GM23248 (cell line): ENCODE measurements around the gene ZFP36. TPM values are rescaled to one million over a fixed set of nuclear protein-coding genes. Genes with fewer than 3 reads are reported as not detected.

Experiments used
- DNase-seq: peaks from one replicate; pipeline ENCODE4 v3.0.0-alpha.2; 2015
- H2AFZ ChIP-seq: fragments of 200-600 bp; sonication (generic); 2 replicates; pipeline ENCODE4 v1.6.1; 2016; ENCODE audit warnings: antibody characterized with exemption
- H3F3A ChIP-seq: fragments of 200-600 bp; sonication (generic); 2 replicates; pipeline ENCODE4 v1.6.1; 2016; ENCODE audit warnings: mild to moderate bottlenecking, antibody characterized with exemption, mixed run types; ENCODE audit not compliant: insufficient read depth
- H3K27ac ChIP-seq: fragments of 200-600 bp; sonication (generic); 2 replicates; pipeline ENCODE4 v1.5.1; 2016; ENCODE audit warnings: mild to moderate bottlenecking
- H3K27me3 ChIP-seq: fragments of 200-600 bp; sonication (generic); replicated peaks from 2 replicates; pipeline ENCODE4 v1.6.1; 2016; ENCODE audit warnings: mild to moderate bottlenecking; ENCODE audit not compliant: insufficient read depth
- H3K36me3 ChIP-seq: fragments of 200-600 bp; sonication (generic); 2 replicates; pipeline ENCODE4 v1.6.1; 2016; ENCODE audit warnings: low read depth, mild to moderate bottlenecking
- H3K4me1 ChIP-seq: fragments of 200-600 bp; sonication (generic); 2 replicates; pipeline ENCODE4 v1.6.1; 2016; ENCODE audit warnings: mild to moderate bottlenecking; ENCODE audit not compliant: insufficient read depth
- H3K4me2 ChIP-seq: fragments of 200-600 bp; sonication (generic); one replicate; pipeline ENCODE4 v1.6.1; 2016; ENCODE audit warnings: mild to moderate bottlenecking; ENCODE audit not compliant: unreplicated experiment
- H3K4me3 ChIP-seq: fragments of 200-600 bp; sonication (generic); 2 replicates; pipeline ENCODE4 v1.5.1; 2016; ENCODE audit warnings: mild to moderate bottlenecking
- H3K79me2 ChIP-seq: fragments of 200-600 bp; sonication (generic); 2 replicates; pipeline ENCODE4 v1.6.1; 2016; ENCODE audit warnings: mild to moderate bottlenecking; ENCODE audit not compliant: insufficient read depth
- H3K9ac ChIP-seq: fragments of 200-600 bp; sonication (generic); 2 replicates; pipeline ENCODE4 v1.6.1; 2016; ENCODE audit warnings: mild to moderate bottlenecking
- H3K9me2 ChIP-seq: fragments of 200-600 bp; sonication (generic); 2 replicates; pipeline ENCODE4 v1.6.1; 2016; ENCODE audit warnings: mixed run types, mild to moderate bottlenecking, moderate library complexity; ENCODE audit not compliant: insufficient read depth
- H3K9me3 ChIP-seq: fragments of 200-600 bp; sonication (generic); one replicate; pipeline ENCODE4 v1.6.1; 2017; ENCODE audit warnings: low read depth
- H4K20me1 ChIP-seq: fragments of 200-600 bp; sonication (generic); 2 replicates; pipeline ENCODE4 v1.6.0; 2016; ENCODE audit not compliant: insufficient read depth
- EZH2 ChIP-seq: fragments of 200-600 bp; sonication (generic); IDR thresholded peaks from 2 replicates; pipeline ENCODE4 v1.6.1; 2018; ENCODE audit warnings: antibody characterized with exemption, mild to moderate bottlenecking; ENCODE audit not compliant: insufficient read depth, poor library complexity, severe bottlenecking
- EZH2phosphoT487 ChIP-seq: fragments of 200-600 bp; sonication (generic); IDR thresholded peaks from 2 replicates; pipeline ENCODE4 v1.6.1; 2018; ENCODE audit warnings: antibody characterized with exemption, moderate library complexity, mild to moderate bottlenecking, low read depth; ENCODE audit not compliant: insufficient read depth
- WGBS, 2 experiments: methylation state at CpG; one replicate each; pipeline ENCODE4 v1.1.6; 2015 to 2017; ENCODE audit warnings: low lambda C conversion rate in 2 of 2, low coverage in 1 of 2; ENCODE audit errors: missing lambda C conversion rate in 2 of 2; 5-methylcytosine and 5-hydroxymethylcytosine counted together
- in situ Hi-C: fragments of 300-500 bp; cut with MboI; formaldehyde crosslinking; loops from 2 replicates; pipeline ENCODE4 v1.15.0; 2020
- polyA plus RNA-seq: library from polyadenylated mRNA; unstranded; fragments of >200 nt; fragmentation: Nextera tagmentation; extraction: Ambion mirVana; gene quantifications from 2 replicates; pipeline ENCODE4 v1.2.1, GENCODE V29; 2016
- total RNA-seq: library from RNA; depleted of rRNA; stranded (reverse); fragments of >200 nt; shearing (Covaris generic); gene quantifications from 2 replicates; pipeline ENCODE4 v1.2.3, GENCODE V29; 2014

Gene ZFP36
- total and polyA plus RNA-seq, 2 experiments from 2014 or later, result 13.9 to 86.2 TPM

- TF ChIP-seq EZH2 (no peak), EZH2phosphoT487 (no peak)
- in situ Hi-C loops, result no loop called here
- WGBS, 2 experiments, result 77 to 91% methylated on average over 5 of the region's 5 CpGs
Observed at GRCh38 chr19:39388657-39389056, 18.0 kb upstream of the ZFP36 start.

GRCh38 chr19:39389631-39390414 is 16.8 kb upstream of the ZFP36 start:
- H3K9me3 ChIP-seq, result no peaks in the 10 kb centered on the region
- in situ Hi-C loops, result no loop called here
- H3K9me2 ChIP-seq, result no peaks in the 10 kb centered on the region
- no peaks in the 10 kb centered on the region for H3K27me3 ChIP-seq
- H4K20me1 ChIP-seq, result no peaks in the 10 kb centered on the region
- peaks cover 48% of the 10 kb centered on the region for H3K79me2 ChIP-seq
- 67% methylated on average over 12 to 13 of the region's 13 CpGs for WGBS, 2 experiments
- no peak for DNase-seq
- peaks cover 9% of the 10 kb centered on the region for H3F3A ChIP-seq
- H3K4me1 ChIP-seq, result peaks cover 12% of the 10 kb centered on the region
- TF ChIP-seq EZH2phosphoT487, result no peak
- no peak for TF ChIP-seq EZH2
- peak overlapping the region; percentile 99 for H3K9ac ChIP-seq
- H3K36me3 ChIP-seq, result peaks cover 18% of the 10 kb centered on the region; the same call in 1 of the 2 replicates
- peak overlapping the region; percentile 96 for H3K4me3 ChIP-seq
- peak overlapping the region; percentile 92; the same call in 1 of the 2 replicates for H3K27ac ChIP-seq
- H2AFZ ChIP-seq, result no peak overlapping the region
- H3K4me2 ChIP-seq, result peak overlapping the region; percentile 100

More at GRCh38 chr19:39388657-39389056, 18.0 kb upstream of the ZFP36 start:
- no peaks in the 10 kb centered on the region for H3K9me2 ChIP-seq
- peaks cover 12% of the 10 kb centered on the region for H3K4me1 ChIP-seq
- H3K4me3 ChIP-seq, result no peak overlapping the region
- H3F3A ChIP-seq, result peaks cover 9% of the 10 kb centered on the region
- no peak overlapping the region for H3K4me2 ChIP-seq
- no peak overlapping the region for H3K9ac ChIP-seq
- no peaks in the 10 kb centered on the region for H3K27me3 ChIP-seq
- peaks cover 13% of the 10 kb centered on the region; the same call in 1 of the 2 replicates for H3K36me3 ChIP-seq
- H4K20me1 ChIP-seq, result no peaks in the 10 kb centered on the region
- H3K27ac ChIP-seq, result no peak overlapping the region
- no peak for DNase-seq
- H2AFZ ChIP-seq, result no peak overlapping the region
- peaks cover 43% of the 10 kb centered on the region for H3K79me2 ChIP-seq
- no peaks in the 10 kb centered on the region for H3K9me3 ChIP-seq

DNA sequence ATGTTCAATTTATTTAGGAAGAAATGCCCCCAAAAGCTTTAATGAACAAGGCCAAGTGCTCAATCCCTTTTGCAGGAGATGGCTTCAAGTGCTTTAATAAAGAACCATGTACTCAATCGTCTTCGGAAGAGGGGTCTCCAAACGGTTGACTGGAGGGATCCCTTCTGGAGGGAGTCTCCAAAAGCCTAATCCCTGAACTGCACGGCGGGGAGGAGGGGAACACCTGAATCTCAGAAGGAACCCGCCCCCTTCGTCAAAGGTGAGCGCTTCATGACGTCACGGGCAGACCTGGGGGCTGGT is 16.2 kb upstream of the ZFP36 start:
- Histone ChIP-seq H3K9ac (peak overlapping the region; percentile 99), H3K4me2 (peak overlapping the region; percentile 100), H4K20me1 (no peaks in the 10 kb centered on the region), H3F3A (peaks cover 9% of the 10 kb centered on the region), H3K36me3 (peaks cover 18% of the 10 kb centered on the region; the same call in 1 of the 2 replicates), H3K4me1 (peaks cover 12% of the 10 kb centered on the region), H3K9me2 (no peaks in the 10 kb centered on the region), H3K27me3 (no peaks in the 10 kb centered on the region), H2AFZ (peak overlapping the region; percentile 79), H3K27ac (peak overlapping the region; percentile 92), H3K9me3 (no peaks in the 10 kb centered on the region), H3K79me2 (peaks cover 48% of the 10 kb centered on the region), H3K4me3 (peak overlapping the region; percentile 96)
- WGBS, 2 experiments, result 1 to 2% methylated on average over 10 of the region's 10 CpGs
- DNase-seq, result peak; percentile 75
- in situ Hi-C loops, result no loop called here
- TF ChIP-seq EZH2phosphoT487 (no peak), EZH2 (no peak)

- in situ Hi-C loops, result no loop called here
- Histone ChIP-seq H3K9me2 (no peaks in the 10 kb centered on the region), H3K4me1 (peaks cover 12% of the 10 kb centered on the region), H3K4me2 (peak within 1 kb of the TSS; percentile 100), H3K27me3 (no peaks in the 10 kb centered on the region), H3F3A (peaks cover 9% of the 10 kb centered on the region), H3K79me2 (peaks cover 48% of the 10 kb centered on the region), H2AFZ (peak within 1 kb of the TSS; percentile 90), H3K27ac (peak within 1 kb of the TSS; percentile 92), H3K9me3 (no peaks in the 10 kb centered on the region), H3K36me3 (peaks cover 18% of the 10 kb centered on the region; the same call in 1 of the 2 replicates), H4K20me1 (no peaks in the 10 kb centered on the region), H3K4me3 (peak within 1 kb of the TSS; percentile 96), H3K9ac (peak within 1 kb of the TSS; percentile 99)
- DNase-seq, result peak; percentile 100
- 1% methylated on average over 55 to 59 of the region's 60 CpGs for WGBS, 2 experiments
- TF ChIP-seq EZH2 (no peak), EZH2phosphoT487 (no peak)
Observed at GRCh38 chr19:39390751-39391437, 15.8 kb upstream of the ZFP36 start, which contains the start of the genes MED29 and PAF1. Gene MED29, plus strand, starts transcription at chr19:39391378. Its CDS starts 45 bp downstream, at chr19:39391423. Gene PAF1, minus strand, starts transcription at chr19:39391106. Its CDS starts 242 bp downstream, at chr19:39390864.
